Astrocyte (in vitro differentiated cells and primary cell): Measurements from ENCODE around the gene EPN2. TPM values are rescaled to one million over a fixed set of nuclear protein-coding genes. Genes with fewer than 3 reads are reported as not detected.
A peak's percentile ranks its signal among the peaks of the same experiment; 100 is the strongest.

ENCODE experiments used
- DNase-seq: peaks from one replicate; pipeline ENCODE4 v3.0.0-alpha.2; 2010; ENCODE audit warnings: low read depth
- FAIRE-seq: peaks from 2 replicates; lab custom pipeline; 2011; peaks lifted over from hg19 to GRCh38; lab: Jason Lieb, UNC
- H2AFZ ChIP-seq: 2 replicates; pipeline ENCODE4 v1.6.0; 2012; ENCODE audit warnings: low read depth, low read length, inconsistent platforms
- H3K27ac ChIP-seq: 2 replicates; pipeline ENCODE4 v1.5.1; 2011; ENCODE audit warnings: low read depth, low read length, inconsistent platforms
- H3K27me3 ChIP-seq: 2 replicates; pipeline ENCODE4 v1.6.0; 2011; ENCODE audit warnings: low read length, inconsistent platforms; ENCODE audit not compliant: insufficient read depth
- H3K36me3 ChIP-seq: 2 replicates; pipeline ENCODE4 v1.5.1; 2011; ENCODE audit warnings: low read length, inconsistent platforms; ENCODE audit not compliant: insufficient read depth
- H3K4me1 ChIP-seq: 2 replicates; pipeline ENCODE4 v1.5.1; 2011; ENCODE audit warnings: low read length, inconsistent platforms; ENCODE audit not compliant: insufficient read depth
- H3K4me2 ChIP-seq: 2 replicates; pipeline ENCODE4 v1.6.0; 2012; ENCODE audit warnings: low read length, inconsistent platforms
- H3K4me3 ChIP-seq: 2 replicates; pipeline ENCODE4 v1.5.1; 2011; ENCODE audit warnings: low read depth, mild to moderate bottlenecking, low read length, inconsistent platforms; ENCODE audit not compliant: insufficient read depth
- H3K79me2 ChIP-seq: 2 replicates; pipeline ENCODE4 v1.6.0; 2012; ENCODE audit warnings: mild to moderate bottlenecking, low read length, inconsistent platforms; ENCODE audit not compliant: insufficient read depth
- H3K9ac ChIP-seq: 2 replicates; pipeline ENCODE4 v1.6.0; 2012; ENCODE audit warnings: mild to moderate bottlenecking, low read length, inconsistent platforms
- H3K9me3 ChIP-seq: 2 replicates; pipeline ENCODE4 v1.5.1; 2012; ENCODE audit warnings: low read depth, mild to moderate bottlenecking, low read length, inconsistent platforms; ENCODE audit not compliant: insufficient read depth
- H4K20me1 ChIP-seq: 2 replicates; pipeline ENCODE4 v1.6.0; 2012; ENCODE audit warnings: low read length, inconsistent platforms; ENCODE audit not compliant: insufficient read depth
- H3K27ac Mint-ChIP-seq: one replicate; pipeline ENCODE4 v1.8.0; 2021; ENCODE audit warnings: mild to moderate bottlenecking, mixed read lengths; ENCODE audit not compliant: unreplicated experiment
- H3K27me3 Mint-ChIP-seq: one replicate; pipeline ENCODE4 v1.8.0; 2021; ENCODE audit warnings: low read depth, mixed read lengths; ENCODE audit not compliant: unreplicated experiment
- H3K36me3 Mint-ChIP-seq: one replicate; pipeline ENCODE4 v1.8.0; 2021; ENCODE audit warnings: low read depth, mixed read lengths; ENCODE audit not compliant: unreplicated experiment
- H3K4me1 Mint-ChIP-seq: one replicate; pipeline ENCODE4 v1.8.0; 2021; ENCODE audit warnings: low read depth, mixed read lengths; ENCODE audit not compliant: unreplicated experiment
- H3K4me3 Mint-ChIP-seq: one replicate; pipeline ENCODE4 v1.8.0; 2021; ENCODE audit warnings: mild to moderate bottlenecking, moderate library complexity, mixed read lengths; ENCODE audit not compliant: unreplicated experiment
- H3K9me3 Mint-ChIP-seq: one replicate; pipeline ENCODE4 v1.8.0; 2021; ENCODE audit warnings: mild to moderate bottlenecking, mixed read lengths; ENCODE audit not compliant: unreplicated experiment
- CTCF ChIP-seq: IDR thresholded peaks from 2 replicates; pipeline ENCODE4 v1.5.1; 2011; ENCODE audit warnings: low read depth, mild to moderate bottlenecking, inconsistent platforms, low read length, moderate library complexity; ENCODE audit not compliant: insufficient read depth
- EZH2 ChIP-seq: IDR thresholded peaks from 2 replicates; pipeline ENCODE4 v1.6.1; 2012; ENCODE audit warnings: mild to moderate bottlenecking, low read length, inconsistent platforms; ENCODE audit not compliant: insufficient read depth
- total RNA-seq: library from RNA; stranded (reverse); gene quantifications from 2 replicates; pipeline ENCODE4 v1.2.1, GENCODE V29; 2021

Gene EPN2
- total RNA-seq, 1 donor from 2014 or later = 48.7 TPM

- no peaks in the 10 kb centered on the region for H3K9me3 ChIP-seq
- no peaks in the 10 kb centered on the region for H3K36me3 ChIP-seq
- peaks cover 3% of the 10 kb centered on the region for H3K36me3 Mint-ChIP-seq
- peak overlapping the region; percentile 67 for H3K9ac ChIP-seq
- H3K27ac Mint-ChIP-seq = peak overlapping the region; percentile 77
- no peaks in the 10 kb centered on the region for H3K9me3 Mint-ChIP-seq
- TF ChIP-seq CTCF (no peak), EZH2 (no peak)
- peak; percentile 68 for FAIRE-seq
- H3K4me2 ChIP-seq = peak overlapping the region; percentile 73
- no peaks in the 10 kb centered on the region for H3K27me3 Mint-ChIP-seq
- peaks cover 41% of the 10 kb centered on the region for H3K4me1 Mint-ChIP-seq
- peak; percentile 86 for DNase-seq
- no peaks in the 10 kb centered on the region for H4K20me1 ChIP-seq
- H3K4me3 Mint-ChIP-seq = peak overlapping the region; percentile 30
- no peak overlapping the region for H2AFZ ChIP-seq
- peaks cover 34% of the 10 kb centered on the region for H3K4me1 ChIP-seq
- peak overlapping the region; percentile 13 for H3K4me3 ChIP-seq
- H3K27me3 ChIP-seq = no peaks in the 10 kb centered on the region
- H3K27ac ChIP-seq = peak overlapping the region; percentile 83
- no peaks in the 10 kb centered on the region for H3K79me2 ChIP-seq
Measured at GRCh38 chr17:19331134-19331533, 94.0 kb downstream of the EPN2 start.

GRCh38 chr17:19331543-19332245 lies 94.5 kb downstream of the EPN2 start:
- no peaks in the 10 kb centered on the region for H3K9me3 ChIP-seq
- H3K27me3 Mint-ChIP-seq = no peaks in the 10 kb centered on the region
- no peaks in the 10 kb centered on the region for H3K36me3 ChIP-seq
- no peaks in the 10 kb centered on the region for H3K9me3 Mint-ChIP-seq
- no peak overlapping the region for H3K4me3 Mint-ChIP-seq
- TF ChIP-seq EZH2 = no peak
- TF ChIP-seq CTCF = no peak
- DNase-seq (no peak), FAIRE-seq (no peak)
- peaks cover 32% of the 10 kb centered on the region for H3K4me1 ChIP-seq
- peak overlapping the region; percentile 56 for H3K27ac Mint-ChIP-seq
- no peak overlapping the region for H3K4me3 ChIP-seq
- peaks cover 3% of the 10 kb centered on the region for H3K36me3 Mint-ChIP-seq
- no peaks in the 10 kb centered on the region for H3K27me3 ChIP-seq
- no peaks in the 10 kb centered on the region for H4K20me1 ChIP-seq
- no peak overlapping the region for H2AFZ ChIP-seq
- peak overlapping the region; percentile 83 for H3K27ac ChIP-seq
- peak overlapping the region; percentile 67 for H3K9ac ChIP-seq
- peaks cover 39% of the 10 kb centered on the region for H3K4me1 Mint-ChIP-seq
- peak overlapping the region; percentile 73 for H3K4me2 ChIP-seq
- H3K79me2 ChIP-seq = no peaks in the 10 kb centered on the region
